Activated naive CD8-positive, alpha-beta T cell treated with anti-CD3 and anti-CD28 coated beads for 36 hours (primary cell): ENCODE data around the gene CFAP20DC. TPM values are rescaled to one million over a fixed set of nuclear protein-coding genes. Genes with fewer than 3 reads are reported as not detected.
"Not testable (repeated sequence)": the region's sequence is repeated elsewhere in the genome, so short reads cannot be mapped to it uniquely, and the experiment has no call there.

Experiments used
- DNase-seq: peaks from one replicate; pipeline ENCODE4 v3.0.0; 2021
- H3K27ac Mint-ChIP-seq: one replicate; pipeline ENCODE4 v1.8.0; 2022; ENCODE audit warnings: mild to moderate bottlenecking, moderate library complexity, mixed read lengths
- H3K27me3 Mint-ChIP-seq: one replicate; pipeline ENCODE4 v1.8.0; 2022; ENCODE audit warnings: mild to moderate bottlenecking, mixed read lengths
- H3K36me3 Mint-ChIP-seq: one replicate; pipeline ENCODE4 v1.8.0; 2021; ENCODE audit warnings: mild to moderate bottlenecking, mixed read lengths
- H3K4me1 Mint-ChIP-seq: one replicate; pipeline ENCODE4 v1.8.0; 2021; ENCODE audit warnings: mixed read lengths
- H3K4me3 Mint-ChIP-seq: one replicate; pipeline ENCODE4 v1.8.0; 2022; ENCODE audit warnings: mild to moderate bottlenecking, moderate library complexity, mixed read lengths
- H3K9me3 Mint-ChIP-seq: one replicate; pipeline ENCODE4 v1.8.0; 2022; ENCODE audit warnings: mixed read lengths
- total RNA-seq, 2 experiments: library from RNA; stranded (reverse); gene quantifications; one replicate each; pipeline ENCODE4 v1.2.3, GENCODE V29; 2021

Gene CFAP20DC
- total RNA-seq, 2 experiments from 2014 or later, result 1.6 to 2.4 TPM

- H3K36me3 Mint-ChIP-seq, result no peaks in the 10 kb centered on the region
- H3K4me1 Mint-ChIP-seq, result no peaks in the 10 kb centered on the region
- H3K27me3 Mint-ChIP-seq, result peaks cover 4% of the 10 kb centered on the region
- no peak overlapping the region for H3K27ac Mint-ChIP-seq
- DNase-seq, result no peak
- no peaks in the 10 kb centered on the region for H3K9me3 Mint-ChIP-seq
- H3K4me3 Mint-ChIP-seq, result no peak overlapping the region
Observed at GRCh38 chr3:58839964-58840363, 209.9 kb downstream of the CFAP20DC start.

- no peaks in the 10 kb centered on the region for H3K9me3 Mint-ChIP-seq
- peaks cover 4% of the 10 kb centered on the region for H3K27me3 Mint-ChIP-seq
- H3K4me3 Mint-ChIP-seq, result no peak overlapping the region
- DNase-seq, result no peak
- H3K27ac Mint-ChIP-seq, result no peak overlapping the region
- H3K4me1 Mint-ChIP-seq, result no peaks in the 10 kb centered on the region
- H3K36me3 Mint-ChIP-seq, result no peaks in the 10 kb centered on the region
Observed at GRCh38 chr3:58839187-58839586, 210.6 kb downstream of the CFAP20DC start.

DNA sequence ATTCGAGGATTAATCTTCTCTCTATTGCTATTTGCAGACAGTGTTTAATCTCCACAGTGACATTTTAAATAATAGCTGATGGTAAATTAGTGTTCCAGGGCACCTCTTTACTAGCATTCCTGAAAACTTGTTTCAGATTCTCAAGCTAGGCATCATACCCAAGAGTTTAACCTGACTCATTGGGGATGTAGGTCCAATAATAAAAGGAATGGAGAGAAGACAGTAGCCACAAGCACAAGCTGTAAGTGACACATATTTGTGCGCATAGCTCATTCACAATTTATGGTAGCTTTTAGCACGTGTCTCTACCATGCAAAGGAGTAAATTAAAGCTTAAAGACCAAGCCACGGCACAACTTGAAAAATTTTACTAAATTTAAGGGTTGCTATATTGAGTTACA, 212.0 kb downstream of the CFAP20DC start:
- DNase-seq, result no peak
- Mint-ChIP-seq H3K27me3 (peaks cover 4% of the 10 kb centered on the region), H3K27ac (no peak overlapping the region), H3K9me3 (no peaks in the 10 kb centered on the region), H3K36me3 (no peaks in the 10 kb centered on the region), H3K4me1 (no peaks in the 10 kb centered on the region), H3K4me3 (no peak overlapping the region)

DNA sequence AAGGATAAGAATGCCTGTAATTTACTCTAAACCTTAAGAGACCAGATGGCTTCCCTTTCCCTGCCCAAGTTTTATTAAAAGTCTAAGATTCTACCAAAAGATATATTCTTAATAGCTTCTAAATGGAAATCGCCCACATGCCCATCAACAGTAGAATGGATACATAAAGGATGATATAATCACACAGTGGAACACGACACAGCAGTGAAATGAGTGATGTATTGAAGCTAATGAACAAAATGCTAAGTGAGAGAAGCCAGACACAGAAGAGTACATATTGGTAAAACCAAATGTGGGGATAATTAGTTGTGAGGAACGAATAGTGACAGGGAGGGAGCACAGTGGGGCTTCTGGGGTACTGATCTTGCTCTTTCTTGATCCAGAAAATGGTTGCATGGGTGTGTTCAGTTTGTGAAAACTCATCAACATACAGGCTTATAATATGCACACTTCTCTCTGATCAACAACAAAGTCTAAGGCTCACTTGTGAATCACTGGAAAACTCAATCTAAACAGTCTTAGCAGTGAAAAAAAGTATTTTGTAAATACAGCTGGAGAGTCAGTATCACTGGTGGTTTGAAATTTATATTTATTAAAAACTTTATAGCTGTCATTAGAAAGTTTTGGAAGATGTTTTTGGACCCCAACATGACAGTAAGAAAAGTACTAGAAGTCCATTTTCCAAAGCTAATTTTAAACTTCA, 212.5 kb downstream of the CFAP20DC start:
- H3K4me1 Mint-ChIP-seq, result no peaks in the 10 kb centered on the region
- no peaks in the 10 kb centered on the region for H3K36me3 Mint-ChIP-seq
- H3K27me3 Mint-ChIP-seq, result peaks cover 4% of the 10 kb centered on the region
- H3K4me3 Mint-ChIP-seq, result no peak overlapping the region
- DNase-seq, result no peak
- H3K9me3 Mint-ChIP-seq, result no peaks in the 10 kb centered on the region
- no peak overlapping the region for H3K27ac Mint-ChIP-seq

GRCh38 chr3:58835086-58835485, 214.7 kb downstream of the CFAP20DC start:
- Mint-ChIP-seq H3K4me3 (no peak overlapping the region), H3K4me1 (no peaks in the 10 kb centered on the region), H3K27me3 (peaks cover 4% of the 10 kb centered on the region), H3K9me3 (no peaks in the 10 kb centered on the region), H3K36me3 (no peaks in the 10 kb centered on the region), H3K27ac (no peak overlapping the region)
- DNase-seq, result no peak

- no peak for DNase-seq
- H3K27me3 Mint-ChIP-seq, result peaks cover 4% of the 10 kb centered on the region
- no peaks in the 10 kb centered on the region for H3K9me3 Mint-ChIP-seq
- H3K36me3 Mint-ChIP-seq, result no peaks in the 10 kb centered on the region
- H3K4me3 Mint-ChIP-seq, result no peak overlapping the region
- no peak overlapping the region for H3K27ac Mint-ChIP-seq
- no peaks in the 10 kb centered on the region for H3K4me1 Mint-ChIP-seq
Observed at GRCh38 chr3:58833491-58833890, 216.3 kb downstream of the CFAP20DC start.

DNA sequence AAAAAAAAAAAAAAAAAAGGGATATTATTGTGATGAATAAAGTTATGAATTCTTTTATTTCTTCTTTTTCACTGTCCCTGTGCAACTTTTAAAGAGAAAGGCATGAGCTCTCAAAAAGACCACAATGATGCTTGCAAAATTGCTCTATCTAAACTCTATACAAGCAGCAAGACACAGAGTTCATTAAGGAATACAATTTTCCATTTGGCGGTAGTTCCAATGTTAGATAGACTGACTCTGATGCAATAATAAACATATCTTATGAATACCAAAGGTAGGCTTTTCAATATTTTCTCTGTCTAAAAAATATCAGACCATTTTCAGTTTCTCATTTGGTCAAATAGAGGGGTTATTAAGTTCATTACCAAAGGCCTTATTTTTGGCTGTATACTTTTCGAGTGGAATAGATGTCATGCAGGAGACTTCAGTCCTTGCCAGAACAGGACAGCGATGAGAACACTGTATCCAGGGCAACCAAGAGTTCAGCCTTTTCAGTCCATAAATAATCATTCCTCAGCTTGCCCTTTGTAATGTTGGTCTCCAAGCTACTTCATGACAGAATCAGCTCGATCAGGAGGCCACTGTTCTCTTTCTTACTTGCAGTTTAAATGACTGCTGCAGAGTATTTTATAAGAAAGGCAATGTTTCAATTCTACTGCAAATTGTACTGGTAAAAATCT, 220.4 kb downstream of the CFAP20DC start:
- H3K4me3 Mint-ChIP-seq, result no peak overlapping the region
- no peak for DNase-seq
- no peaks in the 10 kb centered on the region for H3K9me3 Mint-ChIP-seq
- no peak overlapping the region for H3K27ac Mint-ChIP-seq
- H3K4me1 Mint-ChIP-seq, result no peaks in the 10 kb centered on the region
- H3K27me3 Mint-ChIP-seq, result no peaks in the 10 kb centered on the region
- no peaks in the 10 kb centered on the region for H3K36me3 Mint-ChIP-seq

DNA sequence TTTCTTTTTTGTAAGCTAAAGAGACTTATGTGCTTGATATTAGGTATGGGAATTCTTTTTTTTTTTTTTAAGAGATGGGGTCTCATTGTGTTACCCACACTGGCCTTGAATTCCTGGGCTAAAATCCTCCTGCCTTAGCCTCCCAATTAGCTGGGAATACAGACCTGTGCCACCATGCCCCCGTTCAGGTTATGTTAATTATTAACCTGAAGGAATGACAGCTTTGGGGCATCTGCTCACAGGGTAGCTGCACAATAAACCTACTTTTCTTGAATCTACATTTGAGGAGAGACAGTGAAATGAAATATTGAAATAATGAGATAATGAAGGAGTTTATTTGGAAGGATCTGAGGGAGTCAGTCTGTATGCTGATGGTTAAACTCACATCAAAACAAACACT, 225.0 kb downstream of the CFAP20DC start:
- Mint-ChIP-seq H3K4me3 (no peak overlapping the region), H3K36me3 (no peaks in the 10 kb centered on the region), H3K27me3 (no peaks in the 10 kb centered on the region), H3K27ac (no peak overlapping the region), H3K4me1 (no peaks in the 10 kb centered on the region), H3K9me3 (no peaks in the 10 kb centered on the region)
- DNase-seq, result no peak

GRCh38 chr3:58824285-58824684, 225.5 kb downstream of the CFAP20DC start:
- DNase-seq, result peak; percentile 17
- no peaks in the 10 kb centered on the region for H3K4me1 Mint-ChIP-seq
- H3K27ac Mint-ChIP-seq, result no peak overlapping the region
- H3K4me3 Mint-ChIP-seq, result no peak overlapping the region
- H3K9me3 Mint-ChIP-seq, result no peaks in the 10 kb centered on the region
- H3K27me3 Mint-ChIP-seq, result no peaks in the 10 kb centered on the region
- H3K36me3 Mint-ChIP-seq, result no peaks in the 10 kb centered on the region

- H3K4me3 Mint-ChIP-seq, DNase-seq, H3K27ac Mint-ChIP-seq, H3K27me3 Mint-ChIP-seq, H3K36me3 Mint-ChIP-seq, H3K4me1 Mint-ChIP-seq, H3K9me3 Mint-ChIP-seq: not testable (repeated sequence)
Observed at GRCh38 chr3:58806551-58807244, 243.1 kb downstream of the CFAP20DC start.

GRCh38 chr3:58804914-58805313, 244.9 kb downstream of the CFAP20DC start:
- Mint-ChIP-seq H3K4me3 (no peak overlapping the region), H3K27ac (no peak overlapping the region), H3K27me3 (no peaks in the 10 kb centered on the region), H3K4me1 (no peaks in the 10 kb centered on the region), H3K36me3 (no peaks in the 10 kb centered on the region), H3K9me3 (peaks cover 1% of the 10 kb centered on the region)
- no peak for DNase-seq

DNA sequence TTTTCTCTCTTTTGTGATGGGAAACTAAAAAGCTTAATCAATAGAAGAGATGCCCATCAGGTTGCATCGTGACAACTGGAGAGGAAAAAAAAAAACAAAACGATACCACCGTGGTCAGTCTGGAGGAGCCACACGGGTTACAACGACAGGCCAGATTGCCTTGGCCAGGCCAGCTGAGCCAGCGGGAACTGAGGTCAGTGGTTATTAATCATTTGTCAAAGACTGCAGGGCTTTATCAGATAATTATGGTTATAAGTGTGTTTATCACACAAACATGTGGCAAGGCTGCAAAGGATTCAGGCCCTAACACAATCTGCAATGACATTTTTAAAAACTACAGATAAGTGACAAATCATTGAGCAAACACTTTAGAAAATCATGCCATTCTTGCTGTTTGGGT, 248.3 kb downstream of the CFAP20DC start:
- H3K4me1 Mint-ChIP-seq, result no peaks in the 10 kb centered on the region

GRCh38 chr3:58800940-58801339, 248.9 kb downstream of the CFAP20DC start:
- no peaks in the 10 kb centered on the region for H3K4me1 Mint-ChIP-seq
- H3K9me3 Mint-ChIP-seq, result no peaks in the 10 kb centered on the region
- H3K27me3 Mint-ChIP-seq, result peaks cover under 1% of the 10 kb centered on the region
- DNase-seq, result no peak
- no peak overlapping the region for H3K4me3 Mint-ChIP-seq
- H3K27ac Mint-ChIP-seq, result no peak overlapping the region
- no peaks in the 10 kb centered on the region for H3K36me3 Mint-ChIP-seq

More for the DNA sequence above, 248.3 kb downstream of the CFAP20DC start:
- Mint-ChIP-seq H3K9me3 (no peaks in the 10 kb centered on the region), H3K27ac (no peak overlapping the region), H3K27me3 (no peaks in the 10 kb centered on the region), H3K4me3 (no peak overlapping the region), H3K36me3 (no peaks in the 10 kb centered on the region)
- no peak for DNase-seq

- Mint-ChIP-seq H3K9me3 (no peaks in the 10 kb centered on the region), H3K27me3 (peaks cover 3% of the 10 kb centered on the region), H3K4me3 (no peak overlapping the region), H3K27ac (no peak overlapping the region), H3K36me3 (no peaks in the 10 kb centered on the region), H3K4me1 (no peaks in the 10 kb centered on the region)
- DNase-seq, result no peak
Observed at GRCh38 chr3:58800032-58800431, 249.8 kb downstream of the CFAP20DC start.

DNA sequence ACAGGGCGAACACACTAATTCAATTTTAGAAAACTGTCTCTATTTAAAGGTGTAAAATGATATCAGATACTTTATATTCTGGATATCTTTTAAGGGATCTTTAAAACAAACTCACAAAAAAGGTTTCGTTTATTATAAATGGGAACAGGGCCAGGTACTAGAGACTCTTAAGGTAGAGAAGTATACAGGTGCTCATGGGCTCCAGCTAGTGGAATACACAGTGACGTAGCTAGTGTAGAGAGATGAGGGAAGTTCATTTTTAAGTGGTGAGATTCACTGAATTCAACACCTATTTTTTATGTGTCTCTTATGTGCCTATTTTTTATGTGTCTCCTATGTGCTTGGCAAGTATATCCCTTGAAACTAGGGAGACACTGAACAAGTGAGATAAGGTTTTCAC, 250.6 kb downstream of the CFAP20DC start:
- no peak for DNase-seq
- Mint-ChIP-seq H3K27me3 (peaks cover 3% of the 10 kb centered on the region), H3K4me3 (no peak overlapping the region), H3K36me3 (no peaks in the 10 kb centered on the region), H3K9me3 (no peaks in the 10 kb centered on the region), H3K4me1 (no peaks in the 10 kb centered on the region), H3K27ac (no peak overlapping the region)
